ENCODE measurements around the gene B4GALNT4. TPM values are rescaled to one million over a fixed set of nuclear protein-coding genes. Genes with fewer than 3 reads are reported as not detected.
A peak's percentile ranks its signal among the peaks of the same experiment; 100 is the strongest.

B4GALNT4 gene
- total RNA-seq, 4 donors from 2014 or later = 2.5 to 12.0 (median 5.7) TPM

DNA sequence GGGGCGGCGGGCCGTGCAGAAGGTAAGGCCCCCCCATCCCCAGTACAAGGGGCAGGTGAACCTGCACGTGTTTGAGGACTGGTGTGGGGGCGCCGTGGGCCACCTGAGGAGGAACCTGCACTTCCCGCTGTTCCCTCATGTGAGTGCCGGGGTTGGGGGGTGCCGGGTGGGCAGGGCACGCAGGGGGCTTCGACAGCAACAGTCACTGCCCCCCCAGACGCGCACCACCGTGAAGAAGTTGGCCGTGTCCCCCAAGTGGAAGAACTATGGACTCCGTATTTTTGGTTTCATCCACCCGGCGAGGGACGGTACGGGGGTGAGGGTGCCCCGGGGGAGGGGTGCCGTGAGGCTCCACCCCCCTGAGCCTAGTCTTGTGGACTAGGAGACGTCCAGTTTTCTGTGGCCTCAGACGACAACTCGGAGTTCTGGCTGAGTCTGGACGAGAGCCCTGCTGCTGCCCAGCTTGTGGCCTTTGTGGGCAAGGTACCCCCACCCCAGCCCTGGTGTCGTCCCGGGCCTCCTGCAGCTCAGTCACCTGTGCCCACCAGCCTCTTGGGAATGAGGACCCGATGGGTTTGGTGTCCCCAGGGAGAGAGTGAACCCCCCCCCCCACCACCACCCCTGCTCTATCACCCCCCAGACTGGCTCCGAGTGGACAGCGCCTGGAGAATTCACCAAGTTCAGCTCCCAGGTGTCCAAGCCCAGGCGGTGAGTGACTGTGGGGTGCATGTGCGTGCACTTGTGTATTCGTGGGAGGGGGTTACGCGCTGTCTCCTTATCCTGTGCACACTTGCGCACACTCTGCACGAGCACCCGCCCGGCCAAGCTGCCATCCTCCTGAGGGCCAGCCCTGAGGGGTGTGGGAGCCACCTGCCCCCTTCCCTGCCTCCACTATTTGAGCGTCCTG lies 3.8 kb downstream of the B4GALNT4 start:
- 85% methylated on average over 21 of the region's 41 CpGs for WGBS
- DNase-seq (ENCODE audit: extremely low spot score) = no peak

DNA sequence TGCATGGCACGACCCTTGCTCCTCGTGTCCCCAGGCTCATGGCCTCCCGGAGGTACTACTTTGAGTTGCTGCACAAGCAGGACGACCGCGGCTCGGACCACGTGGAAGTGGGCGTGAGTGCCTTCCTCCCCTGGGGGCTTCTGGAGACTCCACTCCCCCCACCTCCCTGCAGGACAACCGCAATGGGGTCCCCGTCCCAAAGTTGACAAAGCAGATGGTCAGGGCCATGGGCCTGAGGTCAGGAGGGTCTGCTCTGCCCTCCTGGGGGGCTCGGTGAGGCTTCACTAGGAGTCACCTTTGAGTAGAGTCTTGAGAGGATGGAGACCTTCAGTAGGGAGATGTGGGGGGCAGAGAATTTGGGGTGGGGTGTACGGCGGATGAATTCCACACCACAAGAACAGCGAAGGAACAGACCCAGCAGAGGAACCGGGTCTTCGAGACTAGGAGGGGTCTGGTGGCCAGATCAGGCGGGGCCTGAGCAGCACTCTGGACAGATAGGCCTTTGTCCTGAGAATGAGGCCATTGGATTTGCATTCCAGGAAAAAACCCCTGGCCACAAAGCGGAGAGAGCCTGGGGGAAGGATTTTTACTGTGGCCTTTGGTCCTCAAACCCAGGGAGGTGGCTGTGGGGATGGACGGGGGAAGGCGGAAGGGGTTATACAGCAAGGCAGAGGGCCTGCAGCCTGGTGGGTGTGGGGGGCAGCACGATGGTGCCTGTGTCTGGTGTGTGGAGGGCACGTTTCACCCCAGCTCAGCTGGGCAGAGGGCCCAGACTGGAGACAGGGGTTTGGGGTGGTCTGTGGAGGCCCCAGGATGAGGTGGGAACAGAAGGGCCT lies 4.6 kb downstream of the B4GALNT4 start:
- no peak overlapping the region for H3K4me3 ChIP-seq
- peaks cover 0 to 33% (median 2%) of the 10 kb centered on the region in 4 donors for H3K36me3 ChIP-seq
- DNase-seq (ENCODE audit: extremely low spot score) = no peak
- intact Hi-C loops (cut with DNase I) = no loop called here
- 92% methylated on average over 23 of the region's 23 CpGs for WGBS
- peak overlapping the region in 1 of 4 donors; percentile 44 for H3K27ac ChIP-seq (replicated peaks in 1 of 4)
- H3K9me3 ChIP-seq = no peaks in the 10 kb centered on the region
- no peak for TF ChIP-seq EP300 (IDR thresholded peaks at IDR 0.05)
- TF ChIP-seq POLR2AphosphoS5 (IDR thresholded peaks at IDR 0.05) = no peak
- no peak for TF ChIP-seq POLR2A (IDR thresholded peaks at IDR 0.05; ENCODE audit: low read depth)
- TF ChIP-seq, protein P1, sequence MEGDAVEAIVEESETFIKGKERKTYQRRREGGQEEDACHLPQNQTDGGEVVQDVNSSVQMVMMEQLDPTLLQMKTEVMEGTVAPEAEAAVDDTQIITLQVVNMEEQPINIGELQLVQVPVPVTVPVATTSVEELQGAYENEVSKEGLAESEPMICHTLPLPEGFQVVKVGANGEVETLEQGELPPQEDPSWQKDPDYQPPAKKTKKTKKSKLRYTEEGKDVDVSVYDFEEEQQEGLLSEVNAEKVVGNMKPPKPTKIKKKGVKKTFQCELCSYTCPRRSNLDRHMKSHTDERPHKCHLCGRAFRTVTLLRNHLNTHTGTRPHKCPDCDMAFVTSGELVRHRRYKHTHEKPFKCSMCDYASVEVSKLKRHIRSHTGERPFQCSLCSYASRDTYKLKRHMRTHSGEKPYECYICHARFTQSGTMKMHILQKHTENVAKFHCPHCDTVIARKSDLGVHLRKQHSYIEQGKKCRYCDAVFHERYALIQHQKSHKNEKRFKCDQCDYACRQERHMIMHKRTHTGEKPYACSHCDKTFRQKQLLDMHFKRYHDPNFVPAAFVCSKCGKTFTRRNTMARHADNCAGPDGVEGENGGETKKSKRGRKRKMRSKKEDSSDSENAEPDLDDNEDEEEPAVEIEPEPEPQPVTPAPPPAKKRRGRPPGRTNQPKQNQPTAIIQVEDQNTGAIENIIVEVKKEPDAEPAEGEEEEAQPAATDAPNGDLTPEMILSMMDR (IDR thresholded peaks at IDR 0.05) = no peak
- H3K4me1 ChIP-seq = peaks cover 0 to 10% (median 9%) of the 10 kb centered on the region in 4 donors
- peaks cover 0 to 6% (median 0%) of the 10 kb centered on the region in 4 donors for H3K27me3 ChIP-seq

More for the DNA sequence above, 3.8 kb downstream of the B4GALNT4 start:
- Histone ChIP-seq H3K4me3 (no peak overlapping the region), H3K27ac (replicated peaks in 1 of 4) (no peak overlapping the region), H3K36me3 (peaks cover 0 to 33% (median 2%) of the 10 kb centered on the region in 4 donors), H3K27me3 (peaks cover 0 to 14% (median 4%) of the 10 kb centered on the region in 4 donors), H3K9me3 (no peaks in the 10 kb centered on the region), H3K4me1 (peaks cover 5 to 19% (median 18%) of the 10 kb centered on the region in 4 donors)
- intact Hi-C loops (cut with DNase I) = no loop called here
- TF ChIP-seq EP300 (IDR thresholded peaks at IDR 0.05) (no peak), POLR2A (IDR thresholded peaks at IDR 0.05; ENCODE audit: low read depth) (no peak), POLR2AphosphoS5 (IDR thresholded peaks at IDR 0.05) (no peak)
- TF ChIP-seq, protein P1 (IDR thresholded peaks at IDR 0.05) = no peak

DNA sequence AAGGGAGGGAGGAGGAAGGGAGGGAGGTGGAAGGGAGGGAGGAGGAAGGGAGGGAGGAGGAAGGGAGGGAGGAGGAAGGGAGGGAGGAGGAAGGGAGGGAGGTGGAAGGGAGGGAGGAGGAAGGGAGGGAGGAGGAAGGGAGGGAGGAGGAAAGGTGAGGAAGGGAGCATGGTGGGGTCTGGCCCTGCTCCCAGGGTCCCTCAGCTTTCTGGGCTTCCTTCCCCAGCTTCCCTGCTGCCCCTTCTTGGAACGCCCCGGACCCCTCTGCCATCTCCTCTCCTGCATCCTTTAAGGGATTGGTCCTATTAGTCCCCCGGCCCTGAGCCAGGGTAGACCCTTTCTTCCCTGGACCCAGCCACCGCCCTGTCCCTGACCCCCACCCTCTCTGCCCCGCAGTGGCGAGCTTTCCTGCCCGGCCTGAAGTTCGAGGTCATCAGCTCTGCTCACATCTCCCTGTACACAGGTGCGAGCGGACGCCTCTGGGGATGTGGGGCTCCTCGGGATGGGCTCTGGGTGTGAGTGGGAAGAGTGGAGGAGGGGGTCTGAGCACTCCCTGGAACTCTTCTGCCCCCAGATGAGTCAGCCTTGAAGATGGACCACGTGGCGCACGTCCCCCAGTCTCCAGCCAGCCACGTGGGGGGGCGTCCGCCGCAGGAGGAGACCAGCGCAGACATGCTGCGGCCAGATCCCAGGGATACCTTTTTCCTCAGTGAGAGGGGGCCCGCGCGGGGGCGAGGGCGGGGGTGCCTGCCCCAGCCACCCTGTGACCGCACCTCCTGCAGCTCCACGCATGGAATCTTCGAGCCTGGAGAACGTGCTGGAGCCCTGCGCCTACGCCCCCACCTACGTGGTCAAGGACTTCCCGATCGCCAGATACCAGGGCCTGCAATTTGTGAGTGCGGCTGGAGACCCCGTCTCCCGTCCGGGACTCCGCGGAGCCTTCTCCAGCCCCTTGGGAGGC lies 6.0 kb downstream of the B4GALNT4 start:
- Histone ChIP-seq H3K4me1 (peaks cover 0 to 5% (median 2%) of the 10 kb centered on the region in 4 donors), H3K27me3 (peaks cover 0 to 13% (median under 1%) of the 10 kb centered on the region in 4 donors), H3K27ac (replicated peaks in 1 of 4) (no peak overlapping the region), H3K4me3 (no peak overlapping the region), H3K9me3 (no peaks in the 10 kb centered on the region), H3K36me3 (peaks cover 0 to 36% (median 2%) of the 10 kb centered on the region in 4 donors)
- 88% methylated on average over 36 of the region's 41 CpGs for WGBS
- no peak for DNase-seq (ENCODE audit: extremely low spot score)
- intact Hi-C loops (cut with DNase I) = no loop called here
- no peak for TF ChIP-seq POLR2A (IDR thresholded peaks at IDR 0.05; ENCODE audit: low read depth)
- TF ChIP-seq, protein P1 (IDR thresholded peaks at IDR 0.05) = no peak
- no peak for TF ChIP-seq POLR2AphosphoS5 (IDR thresholded peaks at IDR 0.05)
- no peak for TF ChIP-seq EP300 (IDR thresholded peaks at IDR 0.05)

DNA sequence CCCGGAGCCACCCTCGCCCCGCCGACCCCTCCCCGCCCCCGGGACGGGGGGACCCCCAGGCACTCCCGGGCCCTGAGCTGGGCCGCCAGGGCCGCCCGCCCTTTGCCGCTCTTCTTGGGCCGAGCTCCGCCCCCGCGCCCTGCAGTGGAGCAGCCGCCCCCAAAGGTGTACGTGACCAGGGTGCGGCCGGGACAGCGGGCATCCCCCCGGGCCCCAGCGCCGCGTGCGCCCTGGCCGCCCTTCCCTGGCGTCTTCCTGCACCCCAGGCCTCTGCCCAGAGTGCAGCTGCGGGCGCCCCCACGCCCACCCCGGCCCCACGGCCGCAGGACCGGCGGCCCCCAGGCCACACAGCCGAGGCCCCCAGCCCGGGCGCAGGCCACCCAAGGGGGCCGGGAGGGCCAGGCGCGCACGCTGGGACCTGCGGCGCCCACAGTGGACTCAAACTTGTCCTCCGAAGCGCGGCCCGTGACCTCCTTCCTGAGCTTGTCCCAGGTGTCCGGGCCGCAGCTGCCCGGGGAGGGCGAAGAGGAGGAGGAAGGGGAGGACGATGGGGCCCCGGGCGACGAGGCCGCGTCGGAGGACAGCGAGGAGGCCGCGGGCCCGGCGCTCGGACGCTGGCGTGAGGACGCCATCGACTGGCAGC lies 7.4 kb downstream of the B4GALNT4 start:
- no peaks in the 10 kb centered on the region for H3K4me1 ChIP-seq
- H3K9me3 ChIP-seq = no peaks in the 10 kb centered on the region
- H3K4me3 ChIP-seq = no peak overlapping the region
- WGBS = 94% methylated on average over 21 of the region's 70 CpGs
- peaks cover 0 to 39% (median 2%) of the 10 kb centered on the region in 4 donors for H3K36me3 ChIP-seq
- no peak for TF ChIP-seq POLR2AphosphoS5 (IDR thresholded peaks at IDR 0.05)
- TF ChIP-seq, protein P1 (IDR thresholded peaks at IDR 0.05) = no peak
- TF ChIP-seq EP300 (IDR thresholded peaks at IDR 0.05) = no peak
- no peak for TF ChIP-seq POLR2A (IDR thresholded peaks at IDR 0.05; ENCODE audit: low read depth)
- intact Hi-C loops (cut with DNase I) = no loop called here
- no peak overlapping the region for H3K27ac ChIP-seq (replicated peaks in 1 of 4)
- peaks cover 0 to 18% (median 0%) of the 10 kb centered on the region in 4 donors for H3K27me3 ChIP-seq
- no peak for DNase-seq (ENCODE audit: extremely low spot score)

Measured in esophagus muscularis mucosa (tissue), 4 donors.